HL-60 (cell line): Measurements from ENCODE around the gene IST1.

Experiments
- GABPA ChIP-seq: IDR thresholded peaks from 2 replicates; pipeline ENCODE4 v1.6.1; 2012; ENCODE audit warnings: low read depth
- POLR2AphosphoS5 ChIP-seq: IDR thresholded peaks from 2 replicates; pipeline ENCODE4 v1.6.1; 2012; ENCODE audit warnings: low read depth
- REST ChIP-seq: IDR thresholded peaks from 2 replicates; pipeline ENCODE4 v1.6.1; 2012; ENCODE audit warnings: low read depth; ENCODE audit not compliant: insufficient replicate concordance
- SPI1 ChIP-seq: IDR thresholded peaks from 2 replicates; pipeline ENCODE4 v1.6.1; 2012; ENCODE audit warnings: low read depth, mild to moderate bottlenecking, borderline replicate concordance
- TF ChIP-seq, protein P1 (sequence below): IDR thresholded peaks from one replicate; pipeline ENCODE4 v1.5.1; 2011; ENCODE audit warnings: low read length, control low read depth, inconsistent platforms; ENCODE audit not compliant: insufficient read depth

- TF ChIP-seq, protein P1, sequence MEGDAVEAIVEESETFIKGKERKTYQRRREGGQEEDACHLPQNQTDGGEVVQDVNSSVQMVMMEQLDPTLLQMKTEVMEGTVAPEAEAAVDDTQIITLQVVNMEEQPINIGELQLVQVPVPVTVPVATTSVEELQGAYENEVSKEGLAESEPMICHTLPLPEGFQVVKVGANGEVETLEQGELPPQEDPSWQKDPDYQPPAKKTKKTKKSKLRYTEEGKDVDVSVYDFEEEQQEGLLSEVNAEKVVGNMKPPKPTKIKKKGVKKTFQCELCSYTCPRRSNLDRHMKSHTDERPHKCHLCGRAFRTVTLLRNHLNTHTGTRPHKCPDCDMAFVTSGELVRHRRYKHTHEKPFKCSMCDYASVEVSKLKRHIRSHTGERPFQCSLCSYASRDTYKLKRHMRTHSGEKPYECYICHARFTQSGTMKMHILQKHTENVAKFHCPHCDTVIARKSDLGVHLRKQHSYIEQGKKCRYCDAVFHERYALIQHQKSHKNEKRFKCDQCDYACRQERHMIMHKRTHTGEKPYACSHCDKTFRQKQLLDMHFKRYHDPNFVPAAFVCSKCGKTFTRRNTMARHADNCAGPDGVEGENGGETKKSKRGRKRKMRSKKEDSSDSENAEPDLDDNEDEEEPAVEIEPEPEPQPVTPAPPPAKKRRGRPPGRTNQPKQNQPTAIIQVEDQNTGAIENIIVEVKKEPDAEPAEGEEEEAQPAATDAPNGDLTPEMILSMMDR = no peak
- TF ChIP-seq POLR2AphosphoS5 (no peak), REST (no peak), GABPA (no peak), SPI1 (no peak)
Measured at GRCh38 chr16:71917900-71918299, 22.6 kb downstream of the IST1 start.
